OCI-LY7 (cell line): Measurements from ENCODE around the gene WNT11. TPM values are rescaled to one million over a fixed set of nuclear protein-coding genes. Genes with fewer than 3 reads are reported as not detected.

Experiments
- BruUV-seq: library from RNA; stranded (reverse); fragments of 400-500 nt; replicated peaks from 2 replicates; lab custom pipeline; 2021; lab: Mats Ljungman, UMichigan
- CTCF ChIA-PET: fragments of 300-600 bp; sonication (Branson Sonifier 250); formaldehyde crosslinking; loops from one replicate; lab custom pipeline; 2022; ENCODE audit warnings: antibody characterized with exemption; ENCODE audit not compliant: unreplicated experiment; lab: Charles Lee
- POLR2A ChIA-PET: fragments of 300-600 bp; sonication (Branson Sonifier 250); formaldehyde crosslinking; loops from one replicate; lab custom pipeline; 2022; ENCODE audit warnings: antibody characterized with exemption; lab: Charles Lee
- DNase-seq: peaks from one replicate; pipeline ENCODE4 v3.0.0-alpha.2; 2015; ENCODE audit warnings: low spot score
- H2AFZ ChIP-seq: fragments of 200-600 bp; sonication (generic), shearing (Covaris generic); 2 replicates; pipeline ENCODE4 v1.6.1; 2014; ENCODE audit warnings: mild to moderate bottlenecking, antibody characterized with exemption, low read length, moderate library complexity
- H3K27ac ChIP-seq: fragments of 200-600 bp; sonication (generic); 2 replicates; pipeline ENCODE4 v1.5.1; 2014; ENCODE audit warnings: mixed run types, low read depth, mild to moderate bottlenecking, moderate library complexity, low read length, inconsistent platforms; ENCODE audit not compliant: poor library complexity, severe bottlenecking
- H3K36me3 ChIP-seq: fragments of 200-600 bp; sonication (generic); 2 replicates; pipeline ENCODE4 v1.6.1; 2014; ENCODE audit warnings: mild to moderate bottlenecking, antibody characterized with exemption, low read length, moderate library complexity, mixed read lengths; ENCODE audit not compliant: insufficient read depth
- H3K4me1 ChIP-seq: fragments of 200-600 bp; sonication (generic); 2 replicates; pipeline ENCODE4 v1.5.1; 2014; ENCODE audit warnings: mild to moderate bottlenecking, low read length; ENCODE audit not compliant: insufficient read depth, poor library complexity, severe bottlenecking
- H3K4me2 ChIP-seq: fragments of 200-600 bp; sonication (generic); 2 replicates; pipeline ENCODE4 v1.6.1; 2014; ENCODE audit warnings: mild to moderate bottlenecking, low read length
- H3K4me3 ChIP-seq: fragments of 200-600 bp; sonication (generic); 2 replicates; pipeline ENCODE4 v1.5.1; 2014; ENCODE audit warnings: mild to moderate bottlenecking, low read depth, low read length; ENCODE audit not compliant: poor library complexity, severe bottlenecking
- H3K79me2 ChIP-seq: fragments of 200-600 bp; sonication (generic); 2 replicates; pipeline ENCODE4 v1.6.1; 2016; ENCODE audit warnings: low read depth, mild to moderate bottlenecking, low read length, moderate library complexity, mixed read lengths; ENCODE audit not compliant: insufficient read depth
- H3K9me2 ChIP-seq: fragments of 200-600 bp; sonication (generic); 2 replicates; pipeline ENCODE4 v1.6.1; 2016; ENCODE audit warnings: mild to moderate bottlenecking, low read length, mixed read lengths; ENCODE audit not compliant: insufficient read depth
- H3K9me3 ChIP-seq: fragments of 200-600 bp; sonication (generic); 2 replicates; pipeline ENCODE4 v1.6.1; 2014; ENCODE audit warnings: mild to moderate bottlenecking, mixed run types, low read length, mixed read lengths
- H4K20me1 ChIP-seq: fragments of 200-600 bp; sonication (generic); 2 replicates; pipeline ENCODE4 v1.6.1; 2014; ENCODE audit warnings: mild to moderate bottlenecking, antibody characterized with exemption, low read length, moderate library complexity, mixed read lengths; ENCODE audit not compliant: insufficient read depth
- CTCF ChIP-seq: fragments of 200-600 bp; sonication (generic); conservative IDR thresholded peaks from 2 replicates; pipeline ENCODE4 v1.5.1; 2014; ENCODE audit warnings: mild to moderate bottlenecking, antibody characterized with exemption, low read length, moderate library complexity, mixed read lengths
- EZH2phosphoT487 ChIP-seq: fragments of 200-600 bp; sonication (generic); IDR thresholded peaks from 2 replicates; pipeline ENCODE4 v1.6.1; 2018; ENCODE audit warnings: low read depth, borderline replicate concordance, mild to moderate bottlenecking, mixed run types, antibody characterized with exemption, low read length, moderate library complexity, mixed read lengths
- intact Hi-C: fragments of 100-400 bp; cut with micrococcal nuclease; formaldehyde crosslinking; loops from one replicate; pipeline ENCODE4 v1.10.0; 2022; ENCODE audit not compliant: unreplicated experiment
- total RNA-seq, 2 experiments: library from RNA; depleted of rRNA in 1 of 2; stranded (reverse); fragments of >200 nt in 1 of 2; shearing (Covaris generic) in 1 of 2; gene quantifications; 2 replicates each; pipeline ENCODE4 v1.2.3, GENCODE V29; 2014 to 2022

Gene WNT11
- total RNA-seq, 2 experiments from 2014 or later = not detected

- H3K9me2 ChIP-seq = no peaks in the 10 kb centered on the region
- H3K4me2 ChIP-seq = no peak overlapping the region
- no peaks in the 10 kb centered on the region for H3K9me3 ChIP-seq
- H3K79me2 ChIP-seq = no peaks in the 10 kb centered on the region
- H2AFZ ChIP-seq = no peak overlapping the region
- no TSS peak for BruUV-seq
- ChIA-PET POLR2A (no interaction called here), CTCF (no interaction called here)
- H3K27ac ChIP-seq = no peak overlapping the region
- no peak for DNase-seq
- no peaks in the 10 kb centered on the region for H4K20me1 ChIP-seq
- H3K4me1 ChIP-seq = peaks cover 21% of the 10 kb centered on the region
- TF ChIP-seq CTCF = no peak
- intact Hi-C loops = loop anchor here (5.0 kb wide), 1 partner anchor 347 kb away; no protein-coding TSS in a partner anchor
- no peak overlapping the region for H3K4me3 ChIP-seq
- H3K36me3 ChIP-seq = no peaks in the 10 kb centered on the region
These were observed 56.6 kb downstream of the WNT11 start for GRCh38 chr11:76149713-76150112.

GRCh38 chr11:76148941-76149613 is 57.2 kb downstream of the WNT11 start:
- H3K9me2 ChIP-seq = no peaks in the 10 kb centered on the region
- no peak overlapping the region for H3K4me2 ChIP-seq
- no peak for DNase-seq
- H3K9me3 ChIP-seq = no peaks in the 10 kb centered on the region
- ChIA-PET CTCF (no interaction called here), POLR2A (interaction anchor here (0.6 kb wide), 1 partner anchor 222 kb away, joined by 3 read pairs; no protein-coding TSS in a partner anchor)
- H3K4me3 ChIP-seq = no peak overlapping the region
- peaks cover 21% of the 10 kb centered on the region for H3K4me1 ChIP-seq
- no TSS peak for BruUV-seq
- H3K36me3 ChIP-seq = no peaks in the 10 kb centered on the region
- H3K27ac ChIP-seq = no peak overlapping the region
- no peaks in the 10 kb centered on the region for H3K79me2 ChIP-seq
- no peak for TF ChIP-seq EZH2phosphoT487
- TF ChIP-seq CTCF = no peak
- H4K20me1 ChIP-seq = no peaks in the 10 kb centered on the region
- intact Hi-C loops = no loop called here
- no peak overlapping the region for H2AFZ ChIP-seq

- H3K4me2 ChIP-seq = no peak overlapping the region
- BruUV-seq = no TSS peak
- no peaks in the 10 kb centered on the region for H4K20me1 ChIP-seq
- intact Hi-C loops = no loop called here
- DNase-seq = no peak
- H3K9me2 ChIP-seq = no peaks in the 10 kb centered on the region
- TF ChIP-seq CTCF (no peak), EZH2phosphoT487 (no peak)
- no peak overlapping the region for H3K27ac ChIP-seq
- H3K4me1 ChIP-seq = peaks cover 14% of the 10 kb centered on the region
- no peak overlapping the region for H3K4me3 ChIP-seq
- H3K79me2 ChIP-seq = no peaks in the 10 kb centered on the region
- no peaks in the 10 kb centered on the region for H3K36me3 ChIP-seq
- H2AFZ ChIP-seq = no peak overlapping the region
- no peaks in the 10 kb centered on the region for H3K9me3 ChIP-seq
- POLR2A ChIA-PET = interaction anchor here (0.6 kb wide), 1 partner anchor 221 kb away, joined by 3 read pairs; no protein-coding TSS in a partner anchor
- CTCF ChIA-PET = no interaction called here
These were observed 58.1 kb downstream of the WNT11 start for GRCh38 chr11:76148231-76148630.
